Measurements from ENCODE around the gene URM1. TPM values are rescaled to one million over a fixed set of nuclear protein-coding genes. Genes with fewer than 3 reads are reported as not detected.

The URM1 gene
- total and polyA plus RNA-seq, 10 of the 15 experiments (the other 5 are each of a cell fraction or from before 2014, with no cell fraction given) = 7.9 to 75.8 (median 63.7) TPM

DNA sequence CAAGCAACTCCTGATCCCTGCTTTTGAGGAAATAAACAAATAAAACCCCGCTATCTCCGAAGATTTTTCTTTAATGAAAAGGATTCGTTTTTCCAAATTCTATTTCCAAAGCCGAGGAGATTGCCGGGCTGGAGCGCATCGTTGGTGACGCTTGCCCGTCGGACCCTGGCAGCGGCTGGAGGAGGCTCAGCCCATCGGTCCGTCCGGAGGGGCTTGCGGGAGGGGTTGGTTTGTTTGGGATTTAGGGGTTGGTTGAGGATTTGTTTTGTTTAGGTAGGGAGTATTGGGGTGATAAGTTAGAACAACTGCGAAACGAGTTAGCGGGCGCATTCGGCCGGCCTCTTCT, 20.8 kb downstream of the URM1 start (continued):
- TF ChIP-seq BHLHE40 (IDR thresholded peaks at IDR 0.05; ENCODE audit: borderline replicate concordance in 1 of 2, low read depth in 2 of 2, low read length in 1 of 2) (no peak), ZNF24 (IDR thresholded peaks at IDR 0.05) (no peak), MYC (IDR thresholded peaks at IDR 0.05; ENCODE audit: insufficient read depth, insufficient read length, insufficient replicate concordance, low read length, severe bottlenecking) (no peak), RAD51 (IDR thresholded peaks at IDR 0.05) (no peak), CHD4 (IDR thresholded peaks at IDR 0.05) (no peak), SP1 (IDR thresholded peaks at IDR 0.05; ENCODE audit: low read depth, low read length) (no peak), POLR2AphosphoS5 (IDR thresholded peaks at IDR 0.05; ENCODE audit: low read length) (no peak)
- TF ChIP-seq, protein P1, sequence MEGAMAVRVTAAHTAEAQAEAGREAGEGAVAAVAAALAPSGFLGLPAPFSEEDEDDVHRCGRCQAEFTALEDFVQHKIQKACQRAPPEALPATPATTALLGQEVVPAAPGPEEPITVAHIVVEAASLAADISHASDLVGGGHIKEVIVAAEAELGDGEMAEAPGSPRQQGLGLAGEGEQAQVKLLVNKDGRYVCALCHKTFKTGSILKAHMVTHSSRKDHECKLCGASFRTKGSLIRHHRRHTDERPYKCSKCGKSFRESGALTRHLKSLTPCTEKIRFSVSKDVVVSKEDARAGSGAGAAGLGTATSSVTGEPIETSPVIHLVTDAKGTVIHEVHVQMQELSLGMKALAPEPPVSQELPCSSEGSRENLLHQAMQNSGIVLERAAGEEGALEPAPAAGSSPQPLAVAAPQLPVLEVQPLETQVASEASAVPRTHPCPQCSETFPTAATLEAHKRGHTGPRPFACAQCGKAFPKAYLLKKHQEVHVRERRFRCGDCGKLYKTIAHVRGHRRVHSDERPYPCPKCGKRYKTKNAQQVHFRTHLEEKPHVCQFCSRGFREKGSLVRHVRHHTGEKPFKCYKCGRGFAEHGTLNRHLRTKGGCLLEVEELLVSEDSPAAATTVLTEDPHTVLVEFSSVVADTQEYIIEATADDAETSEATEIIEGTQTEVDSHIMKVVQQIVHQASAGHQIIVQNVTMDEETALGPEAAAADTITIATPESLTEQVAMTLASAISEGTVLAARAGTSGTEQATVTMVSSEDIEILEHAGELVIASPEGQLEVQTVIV (IDR thresholded peaks at IDR 0.05; ENCODE audit: borderline replicate concordance, partially characterized antibody) = no peak
- TF ChIP-seq, protein P2, sequence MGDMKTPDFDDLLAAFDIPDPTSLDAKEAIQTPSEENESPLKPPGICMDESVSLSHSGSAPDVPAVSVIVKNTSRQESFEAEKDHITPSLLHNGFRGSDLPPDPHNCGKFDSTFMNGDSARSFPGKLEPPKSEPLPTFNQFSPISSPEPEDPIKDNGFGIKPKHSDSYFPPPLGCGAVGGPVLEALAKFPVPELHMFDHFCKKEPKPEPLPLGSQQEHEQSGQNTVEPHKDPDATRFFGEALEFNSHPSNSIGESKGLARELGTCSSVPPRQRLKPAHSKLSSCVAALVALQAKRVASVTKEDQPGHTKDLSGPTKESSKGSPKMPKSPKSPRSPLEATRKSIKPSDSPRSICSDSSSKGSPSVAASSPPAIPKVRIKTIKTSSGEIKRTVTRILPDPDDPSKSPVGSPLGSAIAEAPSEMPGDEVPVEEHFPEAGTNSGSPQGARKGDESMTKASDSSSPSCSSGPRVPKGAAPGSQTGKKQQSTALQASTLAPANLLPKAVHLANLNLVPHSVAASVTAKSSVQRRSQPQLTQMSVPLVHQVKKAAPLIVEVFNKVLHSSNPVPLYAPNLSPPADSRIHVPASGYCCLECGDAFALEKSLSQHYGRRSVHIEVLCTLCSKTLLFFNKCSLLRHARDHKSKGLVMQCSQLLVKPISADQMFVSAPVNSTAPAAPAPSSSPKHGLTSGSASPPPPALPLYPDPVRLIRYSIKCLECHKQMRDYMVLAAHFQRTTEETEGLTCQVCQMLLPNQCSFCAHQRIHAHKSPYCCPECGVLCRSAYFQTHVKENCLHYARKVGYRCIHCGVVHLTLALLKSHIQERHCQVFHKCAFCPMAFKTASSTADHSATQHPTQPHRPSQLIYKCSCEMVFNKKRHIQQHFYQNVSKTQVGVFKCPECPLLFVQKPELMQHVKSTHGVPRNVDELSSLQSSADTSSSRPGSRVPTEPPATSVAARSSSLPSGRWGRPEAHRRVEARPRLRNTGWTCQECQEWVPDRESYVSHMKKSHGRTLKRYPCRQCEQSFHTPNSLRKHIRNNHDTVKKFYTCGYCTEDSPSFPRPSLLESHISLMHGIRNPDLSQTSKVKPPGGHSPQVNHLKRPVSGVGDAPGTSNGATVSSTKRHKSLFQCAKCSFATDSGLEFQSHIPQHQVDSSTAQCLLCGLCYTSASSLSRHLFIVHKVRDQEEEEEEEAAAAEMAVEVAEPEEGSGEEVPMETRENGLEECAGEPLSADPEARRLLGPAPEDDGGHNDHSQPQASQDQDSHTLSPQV (IDR thresholded peaks at IDR 0.05) = no peak
- TF ChIP-seq, protein P3, sequence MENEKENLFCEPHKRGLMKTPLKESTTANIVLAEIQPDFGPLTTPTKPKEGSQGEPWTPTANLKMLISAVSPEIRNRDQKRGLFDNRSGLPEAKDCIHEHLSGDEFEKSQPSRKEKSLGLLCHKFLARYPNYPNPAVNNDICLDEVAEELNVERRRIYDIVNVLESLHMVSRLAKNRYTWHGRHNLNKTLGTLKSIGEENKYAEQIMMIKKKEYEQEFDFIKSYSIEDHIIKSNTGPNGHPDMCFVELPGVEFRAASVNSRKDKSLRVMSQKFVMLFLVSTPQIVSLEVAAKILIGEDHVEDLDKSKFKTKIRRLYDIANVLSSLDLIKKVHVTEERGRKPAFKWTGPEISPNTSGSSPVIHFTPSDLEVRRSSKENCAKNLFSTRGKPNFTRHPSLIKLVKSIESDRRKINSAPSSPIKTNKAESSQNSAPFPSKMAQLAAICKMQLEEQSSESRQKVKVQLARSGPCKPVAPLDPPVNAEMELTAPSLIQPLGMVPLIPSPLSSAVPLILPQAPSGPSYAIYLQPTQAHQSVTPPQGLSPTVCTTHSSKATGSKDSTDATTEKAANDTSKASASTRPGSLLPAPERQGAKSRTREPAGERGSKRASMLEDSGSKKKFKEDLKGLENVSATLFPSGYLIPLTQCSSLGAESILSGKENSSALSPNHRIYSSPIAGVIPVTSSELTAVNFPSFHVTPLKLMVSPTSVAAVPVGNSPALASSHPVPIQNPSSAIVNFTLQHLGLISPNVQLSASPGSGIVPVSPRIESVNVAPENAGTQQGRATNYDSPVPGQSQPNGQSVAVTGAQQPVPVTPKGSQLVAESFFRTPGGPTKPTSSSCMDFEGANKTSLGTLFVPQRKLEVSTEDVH (IDR thresholded peaks at IDR 0.05; ENCODE audit: low read depth, partially characterized antibody) = no peak
- TF ChIP-seq, protein P4, sequence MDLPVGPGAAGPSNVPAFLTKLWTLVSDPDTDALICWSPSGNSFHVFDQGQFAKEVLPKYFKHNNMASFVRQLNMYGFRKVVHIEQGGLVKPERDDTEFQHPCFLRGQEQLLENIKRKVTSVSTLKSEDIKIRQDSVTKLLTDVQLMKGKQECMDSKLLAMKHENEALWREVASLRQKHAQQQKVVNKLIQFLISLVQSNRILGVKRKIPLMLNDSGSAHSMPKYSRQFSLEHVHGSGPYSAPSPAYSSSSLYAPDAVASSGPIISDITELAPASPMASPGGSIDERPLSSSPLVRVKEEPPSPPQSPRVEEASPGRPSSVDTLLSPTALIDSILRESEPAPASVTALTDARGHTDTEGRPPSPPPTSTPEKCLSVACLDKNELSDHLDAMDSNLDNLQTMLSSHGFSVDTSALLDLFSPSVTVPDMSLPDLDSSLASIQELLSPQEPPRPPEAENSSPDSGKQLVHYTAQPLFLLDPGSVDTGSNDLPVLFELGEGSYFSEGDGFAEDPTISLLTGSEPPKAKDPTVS (IDR thresholded peaks at IDR 0.05; ENCODE audit: low read depth, low read length) = no peak

All from GM12878 (cell line).